ENCODE results near the gene NEURL2. TPM values are rescaled to one million over a fixed set of nuclear protein-coding genes. Genes with fewer than 3 reads are reported as not detected.
"Not testable (repeated sequence)": the region's sequence is repeated elsewhere in the genome, so short reads cannot be mapped to it uniquely, and the experiment has no call there.

NEURL2 gene
- total and polyA plus RNA-seq, 4 donors, result 1.5 to 8.3 (median 4.9) TPM

- TF ChIP-seq CTCF (IDR thresholded peaks at IDR 0.05; ENCODE audit: control extremely low read depth, extremely low read depth), result no peak
- peaks cover 0 to 15% (median 8%) of the 10 kb centered on the region in 4 donors for H3K36me3 ChIP-seq (ENCODE audit: control insufficient read depth in 4 of 4, insufficient read depth in 4 of 4, low read length in 4 of 4)
- 89 to 94% methylated on average over 8 of the region's 8 CpGs for WGBS, 2 donors
- H3K9me3 ChIP-seq (ENCODE audit: control insufficient read depth in 4 of 4, insufficient read depth in 3 of 4, low read length in 3 of 4), result no peaks in the 10 kb centered on the region
- H3K27ac ChIP-seq (ENCODE audit: low read depth in 1 of 2, low read length in 1 of 2), result no peak overlapping the region
- H3K9ac ChIP-seq (ENCODE audit: insufficient read depth in 1 of 2, low read length in 2 of 2), result no peak overlapping the region
- ATAC-seq (ENCODE audit: insufficient read depth, low FRiP score) (no peak), DNase-seq (no peak)
- H3K27me3 ChIP-seq (ENCODE audit: control insufficient read depth in 3 of 3, insufficient read depth in 3 of 3, low read length in 2 of 3), result no peaks in the 10 kb centered on the region
- H3K4me1 ChIP-seq (ENCODE audit: control insufficient read depth in 5 of 5, insufficient read depth in 5 of 5, low read length in 5 of 5), result peaks cover 0 to 2% (median 0%) of the 10 kb centered on the region in 5 donors
- H3K4me3 ChIP-seq, result no peak overlapping the region
Measured at GRCh38 chr20:45905505-45906079, 14.6 kb upstream of the NEURL2 start.

GRCh38 chr20:45904583-45905504 is 13.8 kb upstream of the NEURL2 start:
- peak overlapping the region in 1 of 2 donors; percentile 3 for H3K27ac ChIP-seq (ENCODE audit: low read depth in 1 of 2, low read length in 1 of 2)
- DNase-seq (no peak), ATAC-seq (ENCODE audit: insufficient read depth, low FRiP score) (no peak)
- TF ChIP-seq CTCF (IDR thresholded peaks at IDR 0.05; ENCODE audit: control extremely low read depth, extremely low read depth), result no peak
- H3K4me3 ChIP-seq, result no peak overlapping the region
- H3K9me3 ChIP-seq (ENCODE audit: control insufficient read depth in 4 of 4, insufficient read depth in 3 of 4, low read length in 3 of 4), result no peaks in the 10 kb centered on the region
- peaks cover 0 to 18% (median 8%) of the 10 kb centered on the region in 4 donors for H3K36me3 ChIP-seq (ENCODE audit: control insufficient read depth in 4 of 4, insufficient read depth in 4 of 4, low read length in 4 of 4)
- H3K4me1 ChIP-seq (ENCODE audit: control insufficient read depth in 5 of 5, insufficient read depth in 5 of 5, low read length in 5 of 5), result peaks cover 0 to 2% (median 0%) of the 10 kb centered on the region in 5 donors
- 68 to 78% methylated on average over 16 of the region's 16 CpGs for WGBS, 2 donors
- H3K27me3 ChIP-seq (ENCODE audit: control insufficient read depth in 3 of 3, insufficient read depth in 3 of 3, low read length in 2 of 3), result no peaks in the 10 kb centered on the region
- H3K9ac ChIP-seq (ENCODE audit: insufficient read depth in 1 of 2, low read length in 2 of 2), result no peak overlapping the region

- 92 to 93% methylated on average over 14 of the region's 14 CpGs for WGBS, 2 donors
- Histone ChIP-seq H3K9ac (ENCODE audit: insufficient read depth in 1 of 2, low read length in 2 of 2) (no peak overlapping the region), H3K9me3 (ENCODE audit: control insufficient read depth in 4 of 4, insufficient read depth in 3 of 4, low read length in 3 of 4) (no peaks in the 10 kb centered on the region), H3K27ac (ENCODE audit: low read depth in 1 of 2, low read length in 1 of 2) (no peak overlapping the region), H3K36me3 (ENCODE audit: control insufficient read depth in 4 of 4, insufficient read depth in 4 of 4, low read length in 4 of 4) (peaks cover 7 to 26% (median 16%) of the 10 kb centered on the region in 4 donors), H3K27me3 (ENCODE audit: control insufficient read depth in 3 of 3, insufficient read depth in 3 of 3, low read length in 2 of 3) (no peaks in the 10 kb centered on the region), H3K4me3 (no peak overlapping the region), H3K4me1 (ENCODE audit: control insufficient read depth in 5 of 5, insufficient read depth in 5 of 5, low read length in 5 of 5) (peaks cover 0 to 1% (median 0%) of the 10 kb centered on the region in 5 donors)
- no peak for TF ChIP-seq CTCF (IDR thresholded peaks at IDR 0.05; ENCODE audit: control extremely low read depth, extremely low read depth)
- DNase-seq (no peak), ATAC-seq (ENCODE audit: insufficient read depth, low FRiP score) (no peak)
Measured at GRCh38 chr20:45902199-45902701, 11.2 kb upstream of the NEURL2 start.

GRCh38 chr20:45901332-45901731 is 10.3 kb upstream of the NEURL2 start:
- H3K9ac ChIP-seq (ENCODE audit: insufficient read depth in 1 of 2, low read length in 2 of 2); H3K27ac ChIP-seq (ENCODE audit: low read depth in 1 of 2, low read length in 1 of 2); H3K27me3 ChIP-seq (ENCODE audit: control insufficient read depth in 3 of 3, insufficient read depth in 3 of 3, low read length in 2 of 3); H3K4me3 ChIP-seq; H3K9me3 ChIP-seq (ENCODE audit: control insufficient read depth in 4 of 4, insufficient read depth in 3 of 4, low read length in 3 of 4); H3K4me1 ChIP-seq (ENCODE audit: control insufficient read depth in 5 of 5, insufficient read depth in 5 of 5, low read length in 5 of 5); DNase-seq; ATAC-seq (ENCODE audit: insufficient read depth, low FRiP score): not testable (repeated sequence)
- peaks cover 9 to 28% (median 18%) of the 10 kb centered on the region in 4 donors for H3K36me3 ChIP-seq (ENCODE audit: control insufficient read depth in 4 of 4, insufficient read depth in 4 of 4, low read length in 4 of 4)
- WGBS, 2 donors, result 87 to 98% methylated on average over 6 of the region's 6 CpGs

Data from lung (tissue), 12 donors.